Calu3 (cell line): ENCODE results near the gene TSPAN17. TPM values are rescaled to one million over a fixed set of nuclear protein-coding genes. Genes with fewer than 3 reads are reported as not detected.

Experiments used
- BruUV-seq: library from RNA; stranded (reverse); fragments of 400-500 nt; replicated peaks from 2 replicates; lab custom pipeline; 2021; lab: Mats Ljungman, UMichigan
- CTCF ChIA-PET: fragments of 300-600 bp; sonication (Branson Sonifier 250); formaldehyde crosslinking; loops from one replicate; lab custom pipeline; 2022; ENCODE audit warnings: antibody characterized with exemption; lab: Charles Lee
- DNase-seq: peaks from one replicate; pipeline ENCODE4 v3.0.0; 2022
- H3K27ac Mint-ChIP-seq: one replicate; pipeline ENCODE4 v1.8.0; 2022; ENCODE audit warnings: mixed read lengths; ENCODE audit not compliant: unreplicated experiment
- H3K27me3 Mint-ChIP-seq: one replicate; pipeline ENCODE4 v1.8.0; 2022; ENCODE audit warnings: mixed read lengths; ENCODE audit not compliant: unreplicated experiment
- H3K36me3 Mint-ChIP-seq: one replicate; pipeline ENCODE4 v1.8.0; 2022; ENCODE audit warnings: mild to moderate bottlenecking, moderate library complexity, mixed read lengths; ENCODE audit not compliant: insufficient read depth, unreplicated experiment
- H3K4me1 Mint-ChIP-seq: one replicate; pipeline ENCODE4 v1.8.0; 2022; ENCODE audit warnings: mild to moderate bottlenecking, low read depth, mixed read lengths; ENCODE audit not compliant: unreplicated experiment
- H3K4me3 Mint-ChIP-seq: one replicate; pipeline ENCODE4 v1.8.0; 2022; ENCODE audit warnings: mild to moderate bottlenecking, low read depth, moderate library complexity, mixed read lengths; ENCODE audit not compliant: unreplicated experiment
- H3K9me3 Mint-ChIP-seq: one replicate; pipeline ENCODE4 v1.8.0; 2022; ENCODE audit warnings: low read depth, mixed read lengths; ENCODE audit not compliant: unreplicated experiment
- intact Hi-C: fragments of 100-400 bp; cut with micrococcal nuclease; formaldehyde crosslinking; loops from one replicate; pipeline ENCODE4 v1.10.0; 2022; ENCODE audit not compliant: unreplicated experiment
- total RNA-seq: library from RNA; stranded (reverse); gene quantifications from 2 replicates; pipeline ENCODE4 v1.2.3, GENCODE V29; 2022
- TF ChIP-seq, protein P1 (sequence below): fragments of 200-600 bp; IDR thresholded peaks from one replicate; pipeline ENCODE4 v1.8.0; 2022; ENCODE audit warnings: antibody characterized with exemption; ENCODE audit not compliant: unreplicated experiment

TSPAN17 gene
- total RNA-seq, 1 experiment from 2014 or later, result 67.7 TPM

GRCh38 chr5:176612855-176613254 is 34.4 kb upstream of the TSPAN17 start:
- H3K27ac Mint-ChIP-seq, result no peak overlapping the region
- peaks cover 50% of the 10 kb centered on the region for H3K27me3 Mint-ChIP-seq
- no TSS peak for BruUV-seq
- no peak for DNase-seq
- no peak overlapping the region for H3K4me3 Mint-ChIP-seq
- H3K9me3 Mint-ChIP-seq, result no peaks in the 10 kb centered on the region
- H3K4me1 Mint-ChIP-seq, result peaks cover 30% of the 10 kb centered on the region
- intact Hi-C loops, result loop anchor here (5.0 to 10.0 kb wide), 2 partner anchors 71 to 198 kb away; partner anchors contain the start of gene CLTB
- peaks cover 19% of the 10 kb centered on the region for H3K36me3 Mint-ChIP-seq
- TF ChIP-seq, protein P1, sequence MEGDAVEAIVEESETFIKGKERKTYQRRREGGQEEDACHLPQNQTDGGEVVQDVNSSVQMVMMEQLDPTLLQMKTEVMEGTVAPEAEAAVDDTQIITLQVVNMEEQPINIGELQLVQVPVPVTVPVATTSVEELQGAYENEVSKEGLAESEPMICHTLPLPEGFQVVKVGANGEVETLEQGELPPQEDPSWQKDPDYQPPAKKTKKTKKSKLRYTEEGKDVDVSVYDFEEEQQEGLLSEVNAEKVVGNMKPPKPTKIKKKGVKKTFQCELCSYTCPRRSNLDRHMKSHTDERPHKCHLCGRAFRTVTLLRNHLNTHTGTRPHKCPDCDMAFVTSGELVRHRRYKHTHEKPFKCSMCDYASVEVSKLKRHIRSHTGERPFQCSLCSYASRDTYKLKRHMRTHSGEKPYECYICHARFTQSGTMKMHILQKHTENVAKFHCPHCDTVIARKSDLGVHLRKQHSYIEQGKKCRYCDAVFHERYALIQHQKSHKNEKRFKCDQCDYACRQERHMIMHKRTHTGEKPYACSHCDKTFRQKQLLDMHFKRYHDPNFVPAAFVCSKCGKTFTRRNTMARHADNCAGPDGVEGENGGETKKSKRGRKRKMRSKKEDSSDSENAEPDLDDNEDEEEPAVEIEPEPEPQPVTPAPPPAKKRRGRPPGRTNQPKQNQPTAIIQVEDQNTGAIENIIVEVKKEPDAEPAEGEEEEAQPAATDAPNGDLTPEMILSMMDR, result no peak
- CTCF ChIA-PET, result interaction anchor here (0.8 kb wide), 1 partner anchor 66 kb away, joined by 13 read pairs; no protein-coding TSS in a partner anchor

DNA sequence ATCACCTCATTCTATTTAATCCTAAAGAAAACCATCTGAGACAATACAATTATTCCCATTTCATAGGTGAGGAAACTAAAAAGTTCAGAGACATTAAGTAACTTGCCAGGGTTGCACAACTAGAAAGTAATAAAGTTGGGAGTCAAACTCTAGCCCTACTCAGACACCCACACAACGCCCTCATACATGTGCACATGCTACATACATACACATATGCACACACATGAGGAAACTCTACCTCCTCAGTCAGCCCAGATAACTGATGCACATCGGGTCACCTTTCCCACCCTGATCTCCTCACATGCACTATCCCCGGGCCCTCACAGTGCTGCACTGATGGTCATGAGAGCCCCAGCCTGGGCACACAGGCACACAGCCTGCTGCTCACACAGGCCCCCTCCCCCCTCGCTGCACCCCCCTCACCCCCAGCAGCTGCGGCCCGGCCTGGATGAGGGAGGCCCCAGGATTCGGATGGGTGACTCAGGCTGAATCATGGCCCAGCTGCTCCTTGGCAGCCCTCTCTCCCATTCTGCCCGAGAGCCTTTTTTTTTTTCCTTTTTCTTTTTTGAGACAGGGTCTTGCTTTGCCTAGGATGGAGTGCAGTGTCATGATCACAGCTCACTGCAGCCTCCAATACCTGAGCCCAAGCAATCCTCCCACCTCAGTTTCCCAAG is 32.3 kb upstream of the TSPAN17 start:
- CTCF ChIA-PET, result interaction anchor here (0.8 kb wide), 1 partner anchor 79 kb away, joined by 3 read pairs; no protein-coding TSS in a partner anchor
- peak; percentile 30 for DNase-seq
- H3K36me3 Mint-ChIP-seq, result peaks cover 9% of the 10 kb centered on the region
- peaks cover 26% of the 10 kb centered on the region for H3K4me1 Mint-ChIP-seq
- peaks cover 70% of the 10 kb centered on the region for H3K27me3 Mint-ChIP-seq
- H3K9me3 Mint-ChIP-seq, result no peaks in the 10 kb centered on the region
- intact Hi-C loops, result loop anchor here (5.0 to 10.0 kb wide), 2 partner anchors 73 to 200 kb away; partner anchors contain the start of gene CLTB
- TF ChIP-seq, protein P1, result no peak
- no peak overlapping the region for H3K27ac Mint-ChIP-seq
- no TSS peak for BruUV-seq
- no peak overlapping the region for H3K4me3 Mint-ChIP-seq

DNA sequence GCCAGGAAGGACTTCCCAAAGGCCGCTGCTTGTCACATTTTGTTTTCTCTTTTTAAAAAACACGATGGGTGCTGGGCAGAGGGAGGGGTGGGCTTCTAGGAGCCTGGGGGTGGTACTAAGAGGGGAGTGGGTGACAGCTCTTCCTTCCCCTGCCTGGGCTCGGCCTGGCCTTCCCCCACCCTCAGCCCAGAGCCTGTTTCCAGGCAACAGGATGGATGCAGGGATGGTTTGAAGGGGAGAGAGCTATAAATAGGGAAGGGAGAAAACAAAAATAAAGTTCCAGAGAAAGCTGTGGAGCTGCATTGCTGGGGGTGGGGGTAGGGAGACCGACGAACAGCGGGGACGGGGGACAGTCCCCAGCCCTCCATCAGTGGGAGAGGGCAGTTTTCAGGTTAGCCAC is 30.8 kb upstream of the TSPAN17 start:
- peaks cover 80% of the 10 kb centered on the region for H3K27me3 Mint-ChIP-seq
- no peak for DNase-seq
- H3K4me1 Mint-ChIP-seq, result peaks cover 35% of the 10 kb centered on the region
- BruUV-seq, result no TSS peak
- H3K4me3 Mint-ChIP-seq, result no peak overlapping the region
- no peak overlapping the region for H3K27ac Mint-ChIP-seq
- H3K9me3 Mint-ChIP-seq, result no peaks in the 10 kb centered on the region
- TF ChIP-seq, protein P1, result no peak
- CTCF ChIA-PET, result interaction anchor here (0.6 to 0.8 kb wide), 2 partner anchors 10 to 78 kb away, joined by 3 to 7 read pairs; no protein-coding TSS in a partner anchor
- intact Hi-C loops, result loop anchor here (10.0 kb wide), 1 partner anchor 202 kb away; the partner anchor contains the start of gene CLTB
- H3K36me3 Mint-ChIP-seq, result peaks cover 7% of the 10 kb centered on the region

DNA sequence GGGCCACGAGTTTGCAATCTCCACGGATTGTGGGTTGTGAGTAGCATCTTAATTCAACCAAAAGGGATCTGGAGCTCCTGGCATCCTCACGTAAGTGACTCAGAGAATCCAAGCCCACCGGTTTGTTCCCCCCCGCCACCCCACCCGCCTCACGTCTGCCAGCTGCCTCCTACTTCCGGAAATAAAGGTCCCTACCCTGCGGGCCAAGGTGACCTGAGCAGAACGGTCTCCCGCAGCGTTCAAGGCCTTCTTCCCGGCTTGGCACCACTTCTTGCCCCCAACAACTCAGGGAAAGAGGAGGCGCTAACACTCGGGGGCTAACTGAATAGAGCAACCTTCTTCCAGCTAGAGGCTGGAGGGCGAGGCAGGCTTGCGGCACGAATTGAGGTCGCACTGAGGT is 28.5 kb upstream of the TSPAN17 start:
- intact Hi-C loops, result loop anchor here (10.0 kb wide), 1 partner anchor 204 kb away; the partner anchor contains the start of gene CLTB
- CTCF ChIA-PET, result interaction anchor here (0.6 kb wide), 1 partner anchor 64 kb away, joined by 3 read pairs; no protein-coding TSS in a partner anchor
- H3K4me1 Mint-ChIP-seq, result peaks cover 33% of the 10 kb centered on the region
- H3K36me3 Mint-ChIP-seq, result peaks cover 7% of the 10 kb centered on the region
- no peaks in the 10 kb centered on the region for H3K9me3 Mint-ChIP-seq
- peaks cover 86% of the 10 kb centered on the region for H3K27me3 Mint-ChIP-seq
- no peak overlapping the region for H3K27ac Mint-ChIP-seq
- TF ChIP-seq, protein P1, result no peak
- BruUV-seq, result no TSS peak
- peak overlapping the region; percentile 65 for H3K4me3 Mint-ChIP-seq
- no peak for DNase-seq
